ENCODE data around the gene S1PR4.

Gene S1PR4

DNA sequence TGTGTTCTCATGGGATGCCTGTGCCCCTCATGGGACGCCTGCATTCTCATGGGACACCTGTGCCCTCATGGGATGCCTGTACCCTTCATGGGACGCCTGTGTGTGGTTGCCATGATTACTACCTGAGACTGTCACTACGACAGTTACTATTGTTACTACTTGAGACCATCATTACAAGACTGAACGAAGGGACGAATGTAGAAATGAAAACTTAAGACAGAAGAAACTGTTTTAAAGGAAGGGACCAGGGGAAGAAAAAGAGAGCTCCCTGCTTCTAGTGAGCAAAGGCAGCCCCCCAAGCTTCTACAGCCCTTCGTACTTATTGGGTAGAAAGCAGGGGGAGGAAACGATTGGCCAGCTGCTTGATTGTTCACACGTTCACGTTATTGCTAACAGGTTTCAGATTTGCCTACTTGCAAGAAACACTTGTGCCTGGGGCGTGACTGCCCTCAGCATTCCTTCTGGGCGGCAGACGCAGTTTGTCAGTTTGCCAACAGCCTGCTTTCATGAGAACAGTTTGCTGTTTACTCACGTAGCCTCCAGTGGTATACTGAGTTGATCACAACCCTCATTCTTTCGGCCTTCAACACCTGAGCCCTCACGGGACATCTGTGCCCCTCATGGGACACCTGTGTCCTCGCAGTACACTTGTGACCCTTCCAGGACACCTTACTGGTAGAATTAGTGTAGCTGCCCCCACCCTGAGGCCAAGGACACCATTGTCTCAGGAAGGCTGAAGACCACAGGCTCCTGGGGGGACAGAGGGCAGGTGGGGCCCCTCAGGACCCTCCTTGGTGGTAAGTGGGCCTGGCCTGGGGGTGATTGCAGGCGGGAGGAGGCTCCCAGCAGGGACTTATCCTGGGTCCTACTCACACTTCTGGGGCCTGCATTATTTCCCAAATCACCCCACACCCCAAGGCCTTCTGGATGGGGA, 2.5 kb upstream of the S1PR4 start:
- no peak overlapping the region for H3K4me3 ChIP-seq (ENCODE audit: low read depth, low read length)
- TF ChIP-seq, protein P1, sequence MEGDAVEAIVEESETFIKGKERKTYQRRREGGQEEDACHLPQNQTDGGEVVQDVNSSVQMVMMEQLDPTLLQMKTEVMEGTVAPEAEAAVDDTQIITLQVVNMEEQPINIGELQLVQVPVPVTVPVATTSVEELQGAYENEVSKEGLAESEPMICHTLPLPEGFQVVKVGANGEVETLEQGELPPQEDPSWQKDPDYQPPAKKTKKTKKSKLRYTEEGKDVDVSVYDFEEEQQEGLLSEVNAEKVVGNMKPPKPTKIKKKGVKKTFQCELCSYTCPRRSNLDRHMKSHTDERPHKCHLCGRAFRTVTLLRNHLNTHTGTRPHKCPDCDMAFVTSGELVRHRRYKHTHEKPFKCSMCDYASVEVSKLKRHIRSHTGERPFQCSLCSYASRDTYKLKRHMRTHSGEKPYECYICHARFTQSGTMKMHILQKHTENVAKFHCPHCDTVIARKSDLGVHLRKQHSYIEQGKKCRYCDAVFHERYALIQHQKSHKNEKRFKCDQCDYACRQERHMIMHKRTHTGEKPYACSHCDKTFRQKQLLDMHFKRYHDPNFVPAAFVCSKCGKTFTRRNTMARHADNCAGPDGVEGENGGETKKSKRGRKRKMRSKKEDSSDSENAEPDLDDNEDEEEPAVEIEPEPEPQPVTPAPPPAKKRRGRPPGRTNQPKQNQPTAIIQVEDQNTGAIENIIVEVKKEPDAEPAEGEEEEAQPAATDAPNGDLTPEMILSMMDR (IDR thresholded peaks at IDR 0.05; ENCODE audit: low read depth, low read length): no peak
- TF ChIP-seq MAX (IDR thresholded peaks at IDR 0.05; ENCODE audit: low read depth, low read length) (no peak), POLR2A (IDR thresholded peaks at IDR 0.05; ENCODE audit: extremely low read depth, insufficient read length) (no peak), MYC (IDR thresholded peaks at IDR 0.05; ENCODE audit: low read depth, low read length) (no peak)
- no peak for DNase-seq (ENCODE audit: low read depth)

DNA sequence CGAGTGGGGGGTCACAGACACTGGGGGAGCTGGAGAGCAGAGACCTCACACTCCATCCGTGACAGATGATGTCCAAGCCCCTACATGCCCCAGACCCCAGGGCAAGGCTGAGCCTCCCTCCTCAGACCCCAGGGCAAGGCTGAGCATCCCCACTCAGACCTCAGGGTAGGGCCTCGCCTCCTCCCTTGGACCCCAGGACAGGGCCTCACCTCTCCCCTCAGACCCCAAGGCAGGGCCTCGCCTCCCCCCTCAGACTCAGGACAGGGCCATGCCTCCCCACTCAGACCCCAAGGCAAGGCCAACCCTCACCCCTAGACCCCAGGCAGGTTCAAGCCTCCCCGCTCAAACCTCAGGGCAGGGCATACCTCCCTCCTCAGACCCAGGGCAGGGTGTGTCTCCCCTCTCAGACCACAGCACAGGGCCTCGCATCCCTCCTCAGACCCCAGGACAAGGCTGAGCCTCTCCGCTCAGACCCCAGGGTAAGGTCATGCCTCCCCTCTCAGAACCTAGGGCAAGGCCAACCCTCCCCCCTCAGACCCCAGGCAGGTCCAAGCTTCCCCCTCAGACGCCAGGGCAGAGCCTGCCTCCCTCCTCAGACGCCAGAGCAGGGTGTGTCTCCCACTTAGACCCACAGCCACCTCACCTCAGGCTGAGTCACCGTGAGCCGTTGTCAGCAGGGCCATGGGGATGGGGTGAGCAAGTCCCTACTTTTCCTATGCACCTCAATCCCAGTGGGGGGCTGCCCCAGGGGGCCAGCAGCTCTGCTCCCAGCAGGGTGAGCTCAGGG, 1.7 kb upstream of the S1PR4 start:
- H3K4me3 ChIP-seq (ENCODE audit: low read depth, low read length): no peak overlapping the region
- TF ChIP-seq, protein P1 (IDR thresholded peaks at IDR 0.05; ENCODE audit: low read depth, low read length): no peak
- no peak for TF ChIP-seq MAX (IDR thresholded peaks at IDR 0.05; ENCODE audit: low read depth, low read length)
- TF ChIP-seq POLR2A (IDR thresholded peaks at IDR 0.05; ENCODE audit: extremely low read depth, insufficient read length): no peak
- no peak for TF ChIP-seq MYC (IDR thresholded peaks at IDR 0.05; ENCODE audit: low read depth, low read length)
- DNase-seq (ENCODE audit: low read depth): peak; percentile 68

DNA sequence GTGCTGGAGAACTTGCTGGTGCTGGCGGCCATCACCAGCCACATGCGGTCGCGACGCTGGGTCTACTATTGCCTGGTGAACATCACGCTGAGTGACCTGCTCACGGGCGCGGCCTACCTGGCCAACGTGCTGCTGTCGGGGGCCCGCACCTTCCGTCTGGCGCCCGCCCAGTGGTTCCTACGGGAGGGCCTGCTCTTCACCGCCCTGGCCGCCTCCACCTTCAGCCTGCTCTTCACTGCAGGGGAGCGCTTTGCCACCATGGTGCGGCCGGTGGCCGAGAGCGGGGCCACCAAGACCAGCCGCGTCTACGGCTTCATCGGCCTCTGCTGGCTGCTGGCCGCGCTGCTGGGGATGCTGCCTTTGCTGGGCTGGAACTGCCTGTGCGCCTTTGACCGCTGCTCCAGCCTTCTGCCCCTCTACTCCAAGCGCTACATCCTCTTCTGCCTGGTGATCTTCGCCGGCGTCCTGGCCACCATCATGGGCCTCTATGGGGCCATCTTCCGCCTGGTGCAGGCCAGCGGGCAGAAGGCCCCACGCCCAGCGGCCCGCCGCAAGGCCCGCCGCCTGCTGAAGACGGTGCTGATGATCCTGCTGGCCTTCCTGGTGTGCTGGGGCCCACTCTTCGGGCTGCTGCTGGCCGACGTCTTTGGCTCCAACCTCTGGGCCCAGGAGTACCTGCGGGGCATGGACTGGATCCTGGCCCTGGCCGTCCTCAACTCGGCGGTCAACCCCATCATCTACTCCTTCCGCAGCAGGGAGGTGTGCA, 587 bp downstream of the S1PR4 start:
- peak; percentile 56 for DNase-seq (ENCODE audit: low read depth)
- TF ChIP-seq POLR2A (IDR thresholded peaks at IDR 0.05; ENCODE audit: extremely low read depth, insufficient read length) (no peak), MAX (IDR thresholded peaks at IDR 0.05; ENCODE audit: low read depth, low read length) (no peak), MYC (IDR thresholded peaks at IDR 0.05; ENCODE audit: low read depth, low read length) (peak; percentile 4; the same call in 1 of the 2 replicates)
- H3K4me3 ChIP-seq (ENCODE audit: low read depth, low read length): peak overlapping the region; percentile 81

- H3K4me3 ChIP-seq (ENCODE audit: low read depth, low read length): peak overlapping the region; percentile 81
- peak; percentile 25; the same call in 1 of the 2 replicates for TF ChIP-seq MAX (IDR thresholded peaks at IDR 0.05; ENCODE audit: low read depth, low read length)
- TF ChIP-seq POLR2A (IDR thresholded peaks at IDR 0.05; ENCODE audit: extremely low read depth, insufficient read length): no peak
- DNase-seq (ENCODE audit: low read depth): peak; percentile 56
Observed at GRCh38 chr19:3179739-3180293, 1.2 kb downstream of the S1PR4 start.

DNA sequence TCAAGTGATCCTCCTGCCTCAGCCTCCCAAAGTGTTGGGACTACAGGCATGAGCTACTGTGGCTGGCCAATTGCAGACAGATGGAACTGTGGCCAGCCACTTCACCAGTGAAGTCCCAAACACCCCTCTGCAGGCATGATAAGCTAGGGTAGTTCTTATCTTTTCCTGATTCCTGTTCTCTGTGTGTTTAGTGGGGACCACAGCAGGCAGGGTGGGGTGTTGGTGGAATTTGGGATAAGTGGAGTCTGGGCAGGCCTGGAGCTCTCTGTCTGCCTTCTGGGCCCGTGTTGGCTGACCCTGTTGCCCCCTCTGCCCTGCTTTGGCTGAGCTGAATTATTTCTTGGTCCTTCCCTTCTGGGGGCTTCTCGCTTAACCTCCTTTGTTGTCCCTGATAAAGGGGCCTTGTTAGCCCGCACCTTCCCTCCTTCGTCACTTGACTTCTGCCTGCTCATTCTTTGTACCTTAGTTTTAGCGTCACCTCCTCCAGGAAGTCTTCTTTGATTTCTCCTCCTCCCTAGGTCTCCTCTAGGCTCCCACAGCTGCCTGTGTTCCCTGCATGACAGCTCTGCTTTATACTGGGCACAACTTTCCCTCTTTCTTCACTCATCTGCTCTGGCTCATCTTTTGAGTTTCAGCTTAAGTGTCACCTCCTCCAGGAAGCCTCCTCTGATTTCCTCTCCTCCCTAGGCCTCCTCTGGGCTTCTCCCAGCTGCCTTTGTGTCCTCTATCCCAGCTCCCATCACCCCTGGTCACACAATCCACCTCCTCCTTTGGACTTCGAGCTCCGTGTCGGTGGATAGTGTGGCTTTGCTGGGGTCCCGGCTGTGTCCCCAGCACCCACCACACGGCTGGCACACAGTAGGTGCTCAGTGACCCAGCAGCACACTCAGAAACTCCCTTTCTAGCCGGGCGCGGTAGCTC, 5.4 kb downstream of the S1PR4 start:
- no peak for DNase-seq (ENCODE audit: low read depth)
- no peak overlapping the region for H3K4me3 ChIP-seq (ENCODE audit: low read depth, low read length)
- TF ChIP-seq, protein P1 (IDR thresholded peaks at IDR 0.05; ENCODE audit: low read depth, low read length): no peak
- TF ChIP-seq POLR2A (IDR thresholded peaks at IDR 0.05; ENCODE audit: extremely low read depth, insufficient read length) (no peak), MAX (IDR thresholded peaks at IDR 0.05; ENCODE audit: low read depth, low read length) (no peak)

Data from NB4 (cell line).